SK-N-SH treated with all-trans-retinoic acid at 6 μM for 48 hours (cell line): ENCODE measurements around the gene COL4A1.

Experiments used
- ATAC-seq: fragments of 200-7000 bp; cut with Tn5 transposase; 3 replicates; pipeline ENCODE4 v1.9.1; 2020; ENCODE audit warnings: mild to moderate bottlenecking, moderate library complexity
- ARNTL ChIP-seq: fragments of 450-650 bp; formaldehyde crosslinking; IDR thresholded peaks from 2 replicates; pipeline ENCODE4 v1.5.0; 2020; ENCODE audit warnings: low read depth, mild to moderate bottlenecking, moderate library complexity, borderline replicate concordance
- CSDC2 ChIP-seq: fragments of 250-450 bp; sonication (Bioruptor Pico); IDR thresholded peaks from 2 replicates; pipeline ENCODE4 v1.5.0; 2020; ENCODE audit warnings: mild to moderate bottlenecking, moderate library complexity
- GLIS3 ChIP-seq: fragments of 250-450 bp; sonication (Bioruptor Pico); IDR thresholded peaks from 2 replicates; pipeline ENCODE4 v1.5.0; 2020; ENCODE audit warnings: mild to moderate bottlenecking, moderate library complexity
- ISL1 ChIP-seq: fragments of 250-450 bp; sonication (Bioruptor Pico); IDR thresholded peaks from 2 replicates; pipeline ENCODE4 v2.1.2; 2022; ENCODE audit warnings: mild to moderate bottlenecking, moderate library complexity
- OSR1 ChIP-seq: fragments of 250-450 bp; sonication (Bioruptor Pico); IDR thresholded peaks from 2 replicates; pipeline ENCODE4 v1.8.0; 2022; ENCODE audit warnings: moderate library complexity, mild to moderate bottlenecking, inconsistent platforms
- PPARA ChIP-seq: fragments of 250-450 bp; sonication (Bioruptor Pico); IDR thresholded peaks from 2 replicates; pipeline ENCODE4 v1.5.0; 2020; ENCODE audit warnings: mild to moderate bottlenecking, borderline replicate concordance
- RARB ChIP-seq: fragments of 250-450 bp; sonication (Bioruptor Pico); IDR thresholded peaks from 2 replicates; pipeline ENCODE4 v1.8.0; 2021; ENCODE audit warnings: mild to moderate bottlenecking, moderate library complexity
- TCF4 ChIP-seq: fragments of 250-450 bp; sonication (Bioruptor Pico); IDR thresholded peaks from 2 replicates; pipeline ENCODE4 v1.8.0; 2021; ENCODE audit warnings: mild to moderate bottlenecking, moderate library complexity, borderline replicate concordance
- ZC3H10 ChIP-seq: fragments of 250-450 bp; sonication (Bioruptor Pico); IDR thresholded peaks from 2 replicates; pipeline ENCODE4 v1.5.1; 2021; ENCODE audit warnings: mild to moderate bottlenecking, moderate library complexity
- ZFP3 ChIP-seq: fragments of 250-450 bp; sonication (Bioruptor Pico); IDR thresholded peaks from 2 replicates; pipeline ENCODE4 v1.5.0; 2020; ENCODE audit warnings: mild to moderate bottlenecking, moderate library complexity
- ZFP30 ChIP-seq: fragments of 450-650 bp; formaldehyde crosslinking; IDR thresholded peaks from 2 replicates; pipeline ENCODE4 v1.5.0; 2022; ENCODE audit warnings: mild to moderate bottlenecking, moderate library complexity
- ZNF565 ChIP-seq: fragments of 450-650 bp; formaldehyde crosslinking; conservative IDR thresholded peaks from 2 replicates; pipeline ENCODE4 v1.5.0; 2020; ENCODE audit warnings: low read depth, mild to moderate bottlenecking, moderate library complexity
- ZNF70 ChIP-seq: fragments of 450-650 bp; formaldehyde crosslinking; IDR thresholded peaks from 2 replicates; pipeline ENCODE4 v1.5.0; 2020; ENCODE audit warnings: mild to moderate bottlenecking, moderate library complexity
- ZNF8 ChIP-seq: fragments of 450-650 bp; formaldehyde crosslinking; IDR thresholded peaks from 2 replicates; pipeline ENCODE4 v1.5.0; 2020; ENCODE audit warnings: mild to moderate bottlenecking, moderate library complexity
- TF ChIP-seq, protein P1 (sequence below): fragments of 250-450 bp; sonication (Bioruptor Pico); IDR thresholded peaks from 2 replicates; pipeline ENCODE4 v1.5.1; 2020; ENCODE audit warnings: low read depth, mild to moderate bottlenecking, moderate library complexity
- TF ChIP-seq, protein P2 (sequence below): fragments of 250-450 bp; sonication (Bioruptor Pico); IDR thresholded peaks from 2 replicates; pipeline ENCODE4 v1.5.0; 2020; ENCODE audit warnings: mild to moderate bottlenecking, moderate library complexity
- TF ChIP-seq, protein P3 (sequence below): fragments of 250-450 bp; sonication (Bioruptor Pico); IDR thresholded peaks from 2 replicates; pipeline ENCODE4 v1.5.1; 2021; ENCODE audit warnings: mild to moderate bottlenecking, moderate library complexity
- TF ChIP-seq, protein P4 (sequence below): fragments of 250-450 bp; sonication (Bioruptor Pico); IDR thresholded peaks from 2 replicates; pipeline ENCODE4 v1.8.0; 2021; ENCODE audit warnings: low read depth, mild to moderate bottlenecking, moderate library complexity, borderline replicate concordance
- TF ChIP-seq, protein P5 (sequence below): fragments of 250-450 bp; sonication (Bioruptor Pico); IDR thresholded peaks from 2 replicates; pipeline ENCODE4 v1.8.0; 2020; ENCODE audit warnings: mild to moderate bottlenecking, moderate library complexity, borderline replicate concordance

COL4A1 gene

DNA sequence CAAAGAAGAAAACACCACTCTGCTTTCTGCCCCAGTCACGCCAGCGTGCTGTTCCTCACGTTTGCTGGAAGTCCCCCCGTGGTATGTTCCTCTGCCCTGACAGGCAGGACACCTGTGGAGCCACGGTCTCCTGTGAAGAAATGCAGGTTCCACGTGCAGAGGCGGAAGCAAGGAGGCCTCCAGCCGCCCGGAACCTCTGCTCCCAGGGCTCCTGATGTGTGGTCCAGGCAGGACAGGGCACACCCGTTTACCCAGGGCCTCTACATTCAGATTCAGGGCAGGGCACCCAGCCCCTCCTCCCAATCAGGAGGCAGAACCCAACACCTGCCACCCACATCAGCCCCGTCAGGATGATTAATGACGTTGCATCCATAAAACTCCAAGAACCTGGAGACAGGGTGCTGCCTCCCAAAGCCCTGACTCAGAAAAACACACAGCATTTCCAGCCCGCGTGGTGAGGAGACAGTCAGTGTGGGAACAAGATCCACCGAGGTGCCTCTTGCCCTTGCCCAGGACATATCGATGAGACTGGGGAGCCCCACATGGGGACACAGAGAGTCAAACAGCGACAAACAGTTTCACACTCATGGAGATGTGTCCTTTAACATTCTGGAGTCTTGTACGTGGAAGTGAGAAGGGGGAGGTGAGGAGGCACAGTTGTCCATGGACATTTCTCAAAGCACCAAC lies 76.2 kb downstream of the COL4A1 start:
- no peak for TF ChIP-seq GLIS3 (CRISPR knock-in tag)
- TF ChIP-seq RARB (CRISPR knock-in tag), result no peak
- TF ChIP-seq ZNF8, result no peak
- TF ChIP-seq ZFP30 (CRISPR knock-in tag), result no peak
- no peak for TF ChIP-seq ISL1
- TF ChIP-seq, protein P1, sequence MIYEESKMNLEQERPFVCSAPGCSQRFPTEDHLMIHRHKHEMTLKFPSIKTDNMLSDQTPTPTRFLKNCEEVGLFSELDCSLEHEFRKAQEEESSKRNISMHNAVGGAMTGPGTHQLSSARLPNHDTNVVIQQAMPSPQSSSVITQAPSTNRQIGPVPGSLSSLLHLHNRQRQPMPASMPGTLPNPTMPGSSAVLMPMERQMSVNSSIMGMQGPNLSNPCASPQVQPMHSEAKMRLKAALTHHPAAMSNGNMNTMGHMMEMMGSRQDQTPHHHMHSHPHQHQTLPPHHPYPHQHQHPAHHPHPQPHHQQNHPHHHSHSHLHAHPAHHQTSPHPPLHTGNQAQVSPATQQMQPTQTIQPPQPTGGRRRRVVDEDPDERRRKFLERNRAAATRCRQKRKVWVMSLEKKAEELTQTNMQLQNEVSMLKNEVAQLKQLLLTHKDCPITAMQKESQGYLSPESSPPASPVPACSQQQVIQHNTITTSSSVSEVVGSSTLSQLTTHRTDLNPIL (CRISPR knock-in tag), result no peak
- no peak for TF ChIP-seq ZFP3 (CRISPR knock-in tag)
- TF ChIP-seq, protein P2, sequence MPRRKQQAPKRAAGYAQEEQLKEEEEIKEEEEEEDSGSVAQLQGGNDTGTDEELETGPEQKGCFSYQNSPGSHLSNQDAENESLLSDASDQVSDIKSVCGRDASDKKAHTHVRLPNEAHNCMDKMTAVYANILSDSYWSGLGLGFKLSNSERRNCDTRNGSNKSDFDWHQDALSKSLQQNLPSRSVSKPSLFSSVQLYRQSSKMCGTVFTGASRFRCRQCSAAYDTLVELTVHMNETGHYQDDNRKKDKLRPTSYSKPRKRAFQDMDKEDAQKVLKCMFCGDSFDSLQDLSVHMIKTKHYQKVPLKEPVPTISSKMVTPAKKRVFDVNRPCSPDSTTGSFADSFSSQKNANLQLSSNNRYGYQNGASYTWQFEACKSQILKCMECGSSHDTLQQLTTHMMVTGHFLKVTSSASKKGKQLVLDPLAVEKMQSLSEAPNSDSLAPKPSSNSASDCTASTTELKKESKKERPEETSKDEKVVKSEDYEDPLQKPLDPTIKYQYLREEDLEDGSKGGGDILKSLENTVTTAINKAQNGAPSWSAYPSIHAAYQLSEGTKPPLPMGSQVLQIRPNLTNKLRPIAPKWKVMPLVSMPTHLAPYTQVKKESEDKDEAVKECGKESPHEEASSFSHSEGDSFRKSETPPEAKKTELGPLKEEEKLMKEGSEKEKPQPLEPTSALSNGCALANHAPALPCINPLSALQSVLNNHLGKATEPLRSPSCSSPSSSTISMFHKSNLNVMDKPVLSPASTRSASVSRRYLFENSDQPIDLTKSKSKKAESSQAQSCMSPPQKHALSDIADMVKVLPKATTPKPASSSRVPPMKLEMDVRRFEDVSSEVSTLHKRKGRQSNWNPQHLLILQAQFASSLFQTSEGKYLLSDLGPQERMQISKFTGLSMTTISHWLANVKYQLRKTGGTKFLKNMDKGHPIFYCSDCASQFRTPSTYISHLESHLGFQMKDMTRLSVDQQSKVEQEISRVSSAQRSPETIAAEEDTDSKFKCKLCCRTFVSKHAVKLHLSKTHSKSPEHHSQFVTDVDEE, result no peak
- no peak for TF ChIP-seq CSDC2 (CRISPR knock-in tag)
- TF ChIP-seq, protein P3, sequence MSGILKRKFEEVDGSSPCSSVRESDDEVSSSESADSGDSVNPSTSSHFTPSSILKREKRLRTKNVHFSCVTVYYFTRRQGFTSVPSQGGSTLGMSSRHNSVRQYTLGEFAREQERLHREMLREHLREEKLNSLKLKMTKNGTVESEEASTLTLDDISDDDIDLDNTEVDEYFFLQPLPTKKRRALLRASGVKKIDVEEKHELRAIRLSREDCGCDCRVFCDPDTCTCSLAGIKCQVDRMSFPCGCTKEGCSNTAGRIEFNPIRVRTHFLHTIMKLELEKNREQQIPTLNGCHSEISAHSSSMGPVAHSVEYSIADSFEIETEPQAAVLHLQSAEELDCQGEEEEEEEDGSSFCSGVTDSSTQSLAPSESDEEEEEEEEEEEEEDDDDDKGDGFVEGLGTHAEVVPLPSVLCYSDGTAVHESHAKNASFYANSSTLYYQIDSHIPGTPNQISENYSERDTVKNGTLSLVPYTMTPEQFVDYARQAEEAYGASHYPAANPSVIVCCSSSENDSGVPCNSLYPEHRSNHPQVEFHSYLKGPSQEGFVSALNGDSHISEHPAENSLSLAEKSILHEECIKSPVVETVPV (CRISPR knock-in tag), result no peak
- no peak for TF ChIP-seq TCF4 (CRISPR knock-in tag)
- no peak for TF ChIP-seq ARNTL (CRISPR knock-in tag)
- TF ChIP-seq ZNF70 (CRISPR knock-in tag), result no peak
- TF ChIP-seq ZNF565, result no peak
- no peak for TF ChIP-seq PPARA (CRISPR knock-in tag)
- TF ChIP-seq, all 23 proteins: peak for 0
- ATAC-seq, result no peak

DNA sequence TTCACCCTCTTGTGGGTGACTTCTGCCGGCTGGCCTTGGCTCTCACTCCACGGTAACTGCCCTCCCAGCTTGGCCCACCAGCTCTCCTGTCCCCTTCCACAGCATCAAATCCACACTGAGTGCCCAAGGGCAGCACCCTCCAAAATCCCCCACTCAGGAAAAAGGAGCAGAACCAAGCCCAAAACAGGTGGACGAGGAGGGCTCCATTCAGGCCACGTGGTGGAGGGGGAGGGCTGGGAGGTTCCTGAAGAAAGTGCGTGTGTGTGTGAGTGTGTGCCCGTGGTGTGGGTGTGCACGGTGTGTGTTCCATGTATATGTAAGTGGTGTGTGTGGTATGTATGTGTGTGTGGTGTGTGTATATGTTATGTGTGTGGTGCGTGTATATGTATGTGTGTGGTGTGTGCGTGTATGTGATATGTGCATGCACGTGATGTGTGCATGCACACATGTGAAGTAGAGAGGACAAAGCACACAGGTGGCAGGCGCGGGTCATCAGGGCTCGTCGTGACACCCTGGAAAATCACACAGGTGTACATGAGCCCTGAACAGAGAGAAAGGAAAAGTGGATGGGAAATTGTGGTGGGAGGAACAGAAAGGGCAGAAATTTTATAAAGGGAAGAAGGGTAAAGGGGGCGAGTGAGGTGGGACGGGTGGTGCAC lies 76.9 kb downstream of the COL4A1 start:
- no peak for TF ChIP-seq ZNF70 (CRISPR knock-in tag)
- TF ChIP-seq, protein P2, result no peak
- TF ChIP-seq ARNTL (CRISPR knock-in tag), result no peak
- TF ChIP-seq CSDC2 (CRISPR knock-in tag), result no peak
- no peak for TF ChIP-seq ZNF8
- TF ChIP-seq, protein P4, sequence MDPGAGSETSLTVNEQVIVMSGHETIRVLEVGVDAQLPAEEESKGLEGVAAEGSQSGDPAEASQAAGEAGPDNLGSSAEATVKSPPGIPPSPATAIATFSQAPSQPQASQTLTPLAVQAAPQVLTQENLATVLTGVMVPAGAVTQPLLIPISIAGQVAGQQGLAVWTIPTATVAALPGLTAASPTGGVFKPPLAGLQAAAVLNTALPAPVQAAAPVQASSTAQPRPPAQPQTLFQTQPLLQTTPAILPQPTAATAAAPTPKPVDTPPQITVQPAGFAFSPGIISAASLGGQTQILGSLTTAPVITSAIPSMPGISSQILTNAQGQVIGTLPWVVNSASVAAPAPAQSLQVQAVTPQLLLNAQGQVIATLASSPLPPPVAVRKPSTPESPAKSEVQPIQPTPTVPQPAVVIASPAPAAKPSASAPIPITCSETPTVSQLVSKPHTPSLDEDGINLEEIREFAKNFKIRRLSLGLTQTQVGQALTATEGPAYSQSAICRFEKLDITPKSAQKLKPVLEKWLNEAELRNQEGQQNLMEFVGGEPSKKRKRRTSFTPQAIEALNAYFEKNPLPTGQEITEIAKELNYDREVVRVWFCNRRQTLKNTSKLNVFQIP (CRISPR knock-in tag), result no peak
- TF ChIP-seq TCF4 (CRISPR knock-in tag), result no peak
- TF ChIP-seq ZC3H10 (CRISPR knock-in tag), result no peak
- TF ChIP-seq, protein P5, sequence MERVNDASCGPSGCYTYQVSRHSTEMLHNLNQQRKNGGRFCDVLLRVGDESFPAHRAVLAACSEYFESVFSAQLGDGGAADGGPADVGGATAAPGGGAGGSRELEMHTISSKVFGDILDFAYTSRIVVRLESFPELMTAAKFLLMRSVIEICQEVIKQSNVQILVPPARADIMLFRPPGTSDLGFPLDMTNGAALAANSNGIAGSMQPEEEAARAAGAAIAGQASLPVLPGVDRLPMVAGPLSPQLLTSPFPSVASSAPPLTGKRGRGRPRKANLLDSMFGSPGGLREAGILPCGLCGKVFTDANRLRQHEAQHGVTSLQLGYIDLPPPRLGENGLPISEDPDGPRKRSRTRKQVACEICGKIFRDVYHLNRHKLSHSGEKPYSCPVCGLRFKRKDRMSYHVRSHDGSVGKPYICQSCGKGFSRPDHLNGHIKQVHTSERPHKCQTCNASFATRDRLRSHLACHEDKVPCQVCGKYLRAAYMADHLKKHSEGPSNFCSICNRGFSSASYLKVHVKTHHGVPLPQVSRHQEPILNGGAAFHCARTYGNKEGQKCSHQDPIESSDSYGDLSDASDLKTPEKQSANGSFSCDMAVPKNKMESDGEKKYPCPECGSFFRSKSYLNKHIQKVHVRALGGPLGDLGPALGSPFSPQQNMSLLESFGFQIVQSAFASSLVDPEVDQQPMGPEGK (CRISPR knock-in tag), result no peak
- no peak for TF ChIP-seq ISL1
- TF ChIP-seq, protein P3 (CRISPR knock-in tag), result no peak
- TF ChIP-seq ZNF565, result no peak
- no peak for TF ChIP-seq OSR1 (CRISPR knock-in tag)
- TF ChIP-seq, all 23 proteins: peak for 0
- ATAC-seq, result no peak
